HepG2 (cell line): Measurements from ENCODE around the gene ZFP1. TPM values are rescaled to one million over a fixed set of nuclear protein-coding genes. Genes with fewer than 3 reads are reported as not detected.

Source experiments
- CAMTA2 ChIP-seq: sonication (generic); formaldehyde crosslinking; IDR thresholded peaks from 2 replicates; pipeline ENCODE4 v1.4.0; 2020; ENCODE audit warnings: mild to moderate bottlenecking, missing genetic modification reagents, borderline replicate concordance
- DNMT1 ChIP-seq: sonication (generic); formaldehyde crosslinking; IDR thresholded peaks from 2 replicates; pipeline ENCODE4 v1.5.1; 2020; ENCODE audit warnings: mild to moderate bottlenecking, missing genetic modification reagents
- ETV5 ChIP-seq: IDR thresholded peaks from 2 replicates; pipeline ENCODE4 v1.6.1; 2018; ENCODE audit warnings: missing biosample characterization, missing genetic modification reagents, inconsistent platforms, borderline replicate concordance
- HHEX ChIP-seq: IDR thresholded peaks from 2 replicates; pipeline ENCODE4 v1.6.1; 2016; ENCODE audit warnings: control low read depth
- IKZF1 ChIP-seq: fragments of 450-650 bp; IDR thresholded peaks from 2 replicates; pipeline ENCODE4 v1.7.1; 2016
- MZF1 ChIP-seq: sonication (generic); formaldehyde crosslinking; IDR thresholded peaks from 2 replicates; pipeline ENCODE4 v1.8.1; 2023; ENCODE audit warnings: mild to moderate bottlenecking, missing genetic modification reagents, borderline replicate concordance
- NFIC ChIP-seq: IDR thresholded peaks from 2 replicates; pipeline ENCODE4 v1.6.1; 2012; ENCODE audit warnings: mild to moderate bottlenecking, low read length, inconsistent platforms
- PCBP2 ChIP-seq: fragments of 200-400 bp; formaldehyde crosslinking; optimal IDR thresholded peaks from 2 replicates; pipeline ENCODE3; 2018; ENCODE audit warnings: low read length, low read depth; ENCODE audit not compliant: poor library complexity, severe bottlenecking
- PHF20 ChIP-seq: sonication (generic); formaldehyde crosslinking; IDR thresholded peaks from 2 replicates; pipeline ENCODE4 v1.5.0; 2020; ENCODE audit warnings: mild to moderate bottlenecking, missing genetic modification reagents
- RARA ChIP-seq: IDR thresholded peaks from 2 replicates; pipeline ENCODE4 v1.6.1; 2016; ENCODE audit warnings: missing genetic modification reagents, missing compliant biosample characterization
- REPIN1 ChIP-seq: sonication (generic); formaldehyde crosslinking; IDR thresholded peaks from 2 replicates; pipeline ENCODE4 v1.8.0; 2022; ENCODE audit warnings: missing genetic modification reagents, low read depth, mild to moderate bottlenecking, borderline replicate concordance
- SAP130 ChIP-seq: IDR thresholded peaks from 2 replicates; pipeline ENCODE4 v1.6.1; 2016; ENCODE audit warnings: low read depth
- SIN3B ChIP-seq: fragments of 150-350 bp; IDR thresholded peaks from 2 replicates; pipeline ENCODE4 v1.6.1; 2014; ENCODE audit warnings: low read length
- ZBTB40 ChIP-seq, 2 experiments: fragments of 450-650 bp in 1 of 2; sonication (generic) in 1 of 2; formaldehyde crosslinking in 1 of 2; IDR thresholded peaks; 2 replicates each; pipeline versions ENCODE4 v1.6.1 to v1.8.0; 2016 to 2022; ENCODE audit warnings: antibody characterized with exemption in 1 of 2, mild to moderate bottlenecking in 1 of 2, missing genetic modification reagents in 1 of 2
- ZMYM4 ChIP-seq: sonication (generic); formaldehyde crosslinking; IDR thresholded peaks from 2 replicates; pipeline ENCODE4 v1.8.1; 2023; ENCODE audit warnings: mild to moderate bottlenecking, missing genetic modification reagents
- ZNF235 ChIP-seq: sonication (generic); formaldehyde crosslinking; IDR thresholded peaks from 2 replicates; pipeline ENCODE4 v1.8.1; 2023; ENCODE audit warnings: mild to moderate bottlenecking, missing genetic modification reagents, borderline replicate concordance
- ZNF691 ChIP-seq: sonication (generic); formaldehyde crosslinking; IDR thresholded peaks from 2 replicates; pipeline ENCODE4 v1.4.0; 2020; ENCODE audit warnings: missing genetic modification reagents, low read depth, mild to moderate bottlenecking, borderline replicate concordance
- polyA plus RNA-seq, 8 experiments: library from polyadenylated mRNA; depleted of rRNA in 3 of 8; stranded (reverse) in 7 of 8; unstranded in 1 of 8; fragments of >200 nt; fragmentation: Illumina TruSeq in 4 of 8; extraction: Trizol in 4 of 8; gene quantifications; 2 replicates each; pipeline versions ENCODE4 v1.2.1 to v1.2.3, GENCODE V29; 2011 to 2016; ENCODE audit warnings: low read depth in 4 of 8, missing spikeins in 1 of 8, mixed read lengths in 1 of 8; ENCODE audit not compliant: insufficient read depth in 1 of 8
- total RNA-seq, 5 experiments: library from RNA; depleted of rRNA; stranded (reverse); fragments of >200 nt; fragmentation: Illumina TruSeq; extraction: Trizol; gene quantifications; 2 replicates each; pipeline ENCODE4 v1.2.3, GENCODE V29; 2016; ENCODE audit warnings: low read depth in 1 of 5

The ZFP1 gene
- total and polyA plus RNA-seq, 2 of the 13 experiments (the other 11 are each of a cell fraction or from before 2014, with no cell fraction given) = 8.3 to 14.0 TPM

DNA sequence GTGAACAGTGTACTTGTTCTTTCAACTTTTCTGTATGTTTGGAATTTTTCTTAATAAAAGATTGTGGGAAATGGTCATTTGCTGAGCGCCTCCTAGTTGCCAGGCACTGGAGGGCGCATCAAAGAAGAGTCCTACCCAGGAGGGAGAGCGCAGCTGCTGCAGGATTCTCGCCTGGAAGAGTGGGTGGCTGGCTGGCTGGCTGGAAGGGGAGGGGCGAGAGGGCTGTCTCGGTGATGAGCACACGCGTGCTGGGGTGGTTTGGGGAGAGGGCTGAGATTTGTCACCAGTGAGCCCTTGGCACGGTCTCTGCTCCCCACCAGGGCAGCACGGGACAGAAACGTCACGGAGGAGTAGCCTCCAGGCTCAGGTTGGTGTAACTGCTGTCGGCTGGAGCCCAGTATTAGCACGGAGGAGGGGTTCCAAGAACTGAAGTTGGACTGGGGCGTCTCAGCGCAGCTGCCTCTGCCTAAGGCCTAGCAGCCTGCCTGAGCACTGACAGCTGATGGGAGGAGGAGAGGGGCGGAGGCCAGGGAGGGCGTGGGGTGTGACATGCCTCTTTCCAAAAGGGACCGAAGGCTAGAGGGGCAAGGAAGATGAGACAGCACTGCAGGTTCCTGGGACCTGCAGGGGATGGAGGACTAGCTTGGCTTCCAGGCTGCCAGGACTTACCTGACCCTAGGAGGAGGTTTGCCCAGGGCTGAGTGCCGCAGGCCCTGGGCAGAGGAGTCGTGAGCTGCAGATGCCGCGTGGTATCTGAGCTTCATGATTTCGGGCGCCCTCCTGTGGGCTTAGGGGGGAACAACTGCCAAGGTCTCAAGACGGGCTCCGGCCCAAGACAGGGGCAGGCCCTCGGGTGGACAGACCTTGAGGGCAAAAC, 37.4 kb upstream of the ZFP1 start (continued):
- TF ChIP-seq ZNF691 (CRISPR knock-in tag) = peak; percentile 49; the same call in 1 of the 2 replicates
- no peak for TF ChIP-seq ZBTB40 (IDR thresholded peaks at IDR 0.05)
- peak; percentile 72; the same call in 1 of the 2 replicates for TF ChIP-seq ZBTB40 (CRISPR knock-in tag; IDR thresholded peaks at IDR 0.05)
- no peak for TF ChIP-seq PCBP2
- TF ChIP-seq ZMYM4 = 0 out of 2 replicates have a peak, but pooled peaks have one; percentile 28
- TF ChIP-seq NFIC = no peak
- no peak for TF ChIP-seq CAMTA2
- no peak for TF ChIP-seq DNMT1
- peak; percentile 28; the same call in 1 of the 2 replicates for TF ChIP-seq ETV5 (CRISPR knock-in tag)
- TF ChIP-seq REPIN1 (CRISPR knock-in tag) = peak; percentile 71; the same call in 1 of the 2 replicates
- no peak for TF ChIP-seq RARA (CRISPR knock-in tag)
- TF ChIP-seq ZNF235 = no peak
- 0 out of 2 replicates have a peak, but pooled peaks have one; percentile 24 for TF ChIP-seq MZF1 (CRISPR knock-in tag)
- peak; percentile 27; the same call in 1 of the 2 replicates for TF ChIP-seq SIN3B
- peak; percentile 83 for TF ChIP-seq SAP130 (CRISPR knock-in tag)
- no peak for TF ChIP-seq HHEX (CRISPR knock-in tag)
- TF ChIP-seq PHF20 (CRISPR knock-in tag) = no peak
- TF ChIP-seq IKZF1 = no peak
